HG03460 (cell line): ENCODE results near the gene PAFAH2.

Source experiments
- ATAC-seq: cut with Tn5 transposase; IDR thresholded peaks from one replicate; pipeline ENCODE4 v1.9.1; 2021; ENCODE audit not compliant: unreplicated experiment

Gene PAFAH2

GRCh38 chr1:26031611-26032220, 33.9 kb upstream of the PAFAH2 start:
- no peak for ATAC-seq

GRCh38 chr1:26031196-26031595, 33.3 kb upstream of the PAFAH2 start:
- no peak for ATAC-seq

- no peak for ATAC-seq
Measured at GRCh38 chr1:26029864-26030481, 32.1 kb upstream of the PAFAH2 start.

DNA sequence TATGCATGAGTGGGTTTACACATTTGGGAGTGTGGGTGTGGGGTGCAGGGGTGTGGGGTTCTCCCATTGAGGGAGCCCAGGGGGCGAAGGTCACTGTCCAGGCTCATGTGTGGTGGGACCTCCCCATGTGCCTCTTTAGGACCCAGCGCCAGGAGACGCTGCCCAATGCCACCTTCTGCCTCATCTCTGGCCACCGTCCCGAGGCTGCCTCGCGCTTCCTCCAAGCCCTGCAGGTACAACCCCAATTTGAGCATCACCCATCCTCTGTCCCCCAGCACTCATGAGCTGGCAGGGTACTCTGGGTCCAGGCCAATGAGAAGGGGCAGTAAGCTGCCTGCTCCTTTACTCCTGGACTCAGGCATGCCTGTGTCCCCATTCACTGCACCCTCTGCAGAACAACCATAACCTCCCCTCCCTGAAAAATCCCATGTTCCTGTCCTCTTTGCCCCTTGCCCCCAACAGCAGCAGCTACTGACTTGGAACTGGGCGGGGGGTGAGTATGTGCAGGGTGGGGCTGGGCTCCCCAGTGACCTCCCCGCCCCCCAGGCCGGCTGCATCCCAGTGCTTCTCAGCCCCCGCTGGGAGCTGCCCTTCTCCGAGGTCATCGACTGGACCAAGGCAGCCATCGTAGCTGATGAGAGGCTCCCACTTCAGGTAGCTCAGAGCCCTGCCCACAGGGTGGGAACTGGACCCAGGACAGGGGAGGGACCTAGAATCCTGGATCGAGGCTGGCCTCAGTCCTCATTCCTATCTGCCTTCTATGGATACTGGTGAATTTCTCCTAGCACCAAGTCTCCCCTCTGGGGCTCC, 31.4 kb upstream of the PAFAH2 start:
- ATAC-seq: no peak

DNA sequence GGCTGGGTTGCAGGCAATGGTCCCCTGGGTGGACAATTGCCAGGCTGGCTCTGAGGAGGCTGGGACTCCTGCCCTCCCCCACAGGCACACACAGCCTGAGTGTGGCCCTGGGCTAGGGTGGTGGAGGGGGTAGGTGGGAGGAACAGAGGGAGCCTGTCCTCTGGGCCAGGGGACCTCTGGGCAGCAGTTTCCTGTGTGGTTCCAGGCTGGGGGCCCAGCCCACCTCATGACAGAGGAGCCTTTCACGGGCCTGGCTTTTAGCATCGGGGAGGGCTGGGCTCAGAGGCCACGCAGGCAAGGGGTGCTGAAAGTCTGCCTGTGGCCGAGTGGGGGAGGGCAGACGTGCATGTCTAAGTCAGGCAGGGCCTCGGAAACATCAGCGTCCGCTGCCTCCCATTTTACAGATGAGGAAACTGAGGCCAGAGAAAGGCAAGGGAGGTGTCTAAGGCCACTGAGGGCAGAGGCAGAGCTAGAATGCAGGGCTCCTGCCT, 30.7 kb upstream of the PAFAH2 start:
- ATAC-seq: no peak

- ATAC-seq: no peak
Measured at GRCh38 chr1:26027716-26028489, 30.0 kb upstream of the PAFAH2 start.

DNA sequence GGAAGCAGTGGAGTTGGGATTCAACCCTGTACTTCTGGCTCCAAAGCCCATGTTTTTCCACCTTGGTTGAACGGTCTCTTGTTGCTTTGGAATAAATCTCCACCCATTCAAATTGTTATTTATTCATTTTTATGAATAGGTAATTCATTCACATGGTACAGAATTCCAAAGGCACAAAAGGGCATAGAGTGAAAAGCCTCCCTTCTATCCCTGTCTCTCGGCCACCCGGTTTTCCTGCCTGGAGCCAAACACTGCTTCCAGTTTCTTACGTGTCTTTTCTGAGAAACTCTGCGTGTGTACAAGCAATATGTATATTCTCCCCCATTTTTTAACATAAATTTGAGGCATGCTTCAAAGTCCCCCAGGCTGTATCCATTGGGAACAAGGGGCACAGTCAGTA, 27.7 kb upstream of the PAFAH2 start:
- ATAC-seq: no peak

DNA sequence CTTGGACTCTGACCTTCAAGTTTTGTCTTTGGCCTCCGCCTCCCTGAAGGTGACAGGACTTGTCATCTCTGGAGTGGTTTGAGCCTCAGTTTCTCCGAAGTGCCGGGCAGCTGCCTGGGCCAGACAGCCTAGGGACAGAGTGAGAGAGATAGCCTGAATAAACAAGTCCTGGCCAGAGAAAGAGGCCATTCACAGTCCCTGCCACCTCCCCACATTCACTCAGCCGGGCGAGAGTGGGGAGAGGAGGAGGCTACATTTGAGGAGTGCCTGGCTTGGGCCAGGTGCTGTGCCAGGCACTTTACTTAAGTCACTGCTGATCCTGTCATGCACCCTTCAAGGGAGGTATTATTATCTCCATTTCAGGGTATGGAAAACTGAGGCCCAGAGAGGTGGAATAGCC, 27.2 kb upstream of the PAFAH2 start:
- ATAC-seq: no peak

DNA sequence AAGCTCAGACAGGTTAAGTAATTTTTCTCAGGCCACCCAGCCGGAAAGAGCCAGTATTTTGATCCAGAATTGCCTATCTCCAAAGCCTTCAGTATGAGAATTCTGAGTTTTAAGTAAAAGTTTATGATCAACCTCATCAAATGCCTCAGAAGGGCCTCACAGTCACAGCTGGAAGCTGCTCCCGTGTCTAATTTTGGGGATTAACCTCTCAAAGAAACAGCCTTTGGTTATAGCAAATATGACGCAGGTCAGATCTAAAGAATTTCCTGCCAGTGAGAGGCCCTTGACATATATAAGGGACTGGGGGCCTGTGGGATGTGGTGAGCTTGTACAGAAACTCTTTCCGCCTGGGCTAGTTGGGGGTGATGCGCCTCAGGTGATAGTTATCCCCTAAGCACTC, 26.0 kb upstream of the PAFAH2 start:
- ATAC-seq: no peak

DNA sequence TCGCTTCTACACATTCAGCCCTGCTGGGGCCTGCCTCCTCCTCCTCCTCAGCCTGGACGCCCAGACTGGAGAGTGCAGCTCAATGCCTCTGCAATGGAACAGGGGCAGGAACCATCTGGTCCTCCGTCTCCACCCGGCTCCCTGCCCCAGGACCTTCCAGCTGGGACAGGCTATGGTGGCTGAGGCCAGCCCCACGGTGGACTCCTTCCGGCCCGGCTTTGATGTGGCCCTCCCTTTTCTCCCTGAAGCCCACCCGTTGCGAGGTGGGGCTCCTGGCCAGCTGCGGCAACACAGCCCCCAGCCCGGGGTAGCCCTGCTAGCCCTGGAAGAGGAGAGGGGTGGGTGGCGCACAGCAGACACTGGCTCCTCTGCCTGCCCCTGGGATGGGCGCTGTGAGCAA, 25.1 kb upstream of the PAFAH2 start:
- ATAC-seq: no peak

GRCh38 chr1:26022404-26022779, 24.5 kb upstream of the PAFAH2 start:
- ATAC-seq: no peak

GRCh38 chr1:26021647-26022403, 24.0 kb upstream of the PAFAH2 start, which contains the start of gene EXTL1:
TSS of gene EXTL1 (plus strand) at chr1:26021775. CDS start at chr1:26022647, 872 bp downstream.
- ATAC-seq: no peak

- no peak for ATAC-seq
Measured at GRCh38 chr1:26020941-26021646, 23.2 kb upstream of the PAFAH2 start.

GRCh38 chr1:26020330-26020768, 22.5 kb upstream of the PAFAH2 start:
- no peak for ATAC-seq

GRCh38 chr1:26019641-26020315, 21.9 kb upstream of the PAFAH2 start:
- no peak for ATAC-seq

GRCh38 chr1:26017606-26018005, 19.7 kb upstream of the PAFAH2 start:
- ATAC-seq: no peak

DNA sequence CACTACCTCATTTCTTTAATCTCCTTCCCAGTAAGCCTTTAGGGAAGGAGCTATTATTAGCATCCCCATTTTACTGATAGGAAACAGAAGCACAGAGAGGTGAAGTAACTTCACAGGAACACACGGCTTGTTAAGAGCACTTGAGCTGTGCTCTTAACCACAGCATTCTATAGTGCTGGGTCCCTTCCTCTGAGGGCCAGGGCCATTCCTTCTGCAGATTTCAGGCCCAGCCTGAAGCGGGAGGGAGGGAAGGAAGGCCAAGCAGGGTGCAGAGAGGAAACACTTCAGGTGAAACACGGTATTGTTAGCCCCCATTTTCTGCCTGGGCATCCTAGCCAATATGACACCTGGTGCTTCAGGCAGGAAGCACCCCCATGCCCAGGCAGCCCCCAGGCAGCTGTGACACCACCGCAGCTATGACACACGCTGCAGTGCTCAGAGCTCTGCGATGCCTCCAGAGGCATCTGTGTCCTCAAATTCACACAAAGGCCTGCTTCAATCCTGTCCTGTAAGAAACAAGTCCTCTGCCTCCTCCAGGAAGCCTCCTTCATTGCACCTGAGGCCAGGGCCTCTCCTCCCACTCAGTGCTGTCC, 19.2 kb upstream of the PAFAH2 start:
- no peak for ATAC-seq

GRCh38 chr1:26016258-26016952, 18.5 kb upstream of the PAFAH2 start:
- no peak for ATAC-seq
